GM13976 (cell line): ENCODE measurements around the gene CCDC149.

ENCODE experiments used
- DNase-seq: peaks from one replicate; pipeline ENCODE4 v3.0.0; 2012; ENCODE audit warnings: low spot score
- in situ Hi-C: fragments of 300-500 bp; cut with MboI; formaldehyde crosslinking; loops from one replicate; pipeline ENCODE4 v1.12.0; 2022; ENCODE audit warnings: low sequenced_read_pairs, mixed read lengths, inconsistent platforms; ENCODE audit not compliant: unreplicated experiment
- TF ChIP-seq, protein P1 (sequence below): IDR thresholded peaks from 2 replicates; pipeline ENCODE4 v1.5.1; 2012; ENCODE audit warnings: borderline replicate concordance, mild to moderate bottlenecking; ENCODE audit not compliant: insufficient read depth; ENCODE audit errors: extremely low read depth, missing control alignments, control extremely low read depth

The CCDC149 gene

GRCh38 chr4:24897639-24898038, 15.2 kb downstream of the CCDC149 start:
- TF ChIP-seq, protein P1, sequence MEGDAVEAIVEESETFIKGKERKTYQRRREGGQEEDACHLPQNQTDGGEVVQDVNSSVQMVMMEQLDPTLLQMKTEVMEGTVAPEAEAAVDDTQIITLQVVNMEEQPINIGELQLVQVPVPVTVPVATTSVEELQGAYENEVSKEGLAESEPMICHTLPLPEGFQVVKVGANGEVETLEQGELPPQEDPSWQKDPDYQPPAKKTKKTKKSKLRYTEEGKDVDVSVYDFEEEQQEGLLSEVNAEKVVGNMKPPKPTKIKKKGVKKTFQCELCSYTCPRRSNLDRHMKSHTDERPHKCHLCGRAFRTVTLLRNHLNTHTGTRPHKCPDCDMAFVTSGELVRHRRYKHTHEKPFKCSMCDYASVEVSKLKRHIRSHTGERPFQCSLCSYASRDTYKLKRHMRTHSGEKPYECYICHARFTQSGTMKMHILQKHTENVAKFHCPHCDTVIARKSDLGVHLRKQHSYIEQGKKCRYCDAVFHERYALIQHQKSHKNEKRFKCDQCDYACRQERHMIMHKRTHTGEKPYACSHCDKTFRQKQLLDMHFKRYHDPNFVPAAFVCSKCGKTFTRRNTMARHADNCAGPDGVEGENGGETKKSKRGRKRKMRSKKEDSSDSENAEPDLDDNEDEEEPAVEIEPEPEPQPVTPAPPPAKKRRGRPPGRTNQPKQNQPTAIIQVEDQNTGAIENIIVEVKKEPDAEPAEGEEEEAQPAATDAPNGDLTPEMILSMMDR = no peak

GRCh38 chr4:24896977-24897376, 15.9 kb downstream of the CCDC149 start:
- in situ Hi-C loops = no loop called here

More at GRCh38 chr4:24897639-24898038, 15.2 kb downstream of the CCDC149 start:
- in situ Hi-C loops = no loop called here
- no peak for DNase-seq

GRCh38 chr4:24896056-24896455, 16.8 kb downstream of the CCDC149 start:
- TF ChIP-seq, protein P1 = no peak
- in situ Hi-C loops = no loop called here

More at GRCh38 chr4:24896977-24897376, 15.9 kb downstream of the CCDC149 start:
- DNase-seq = no peak
- TF ChIP-seq, protein P1 = no peak

GRCh38 chr4:24895461-24895860, 17.4 kb downstream of the CCDC149 start:
- no peak for DNase-seq
- TF ChIP-seq, protein P1 = no peak
- in situ Hi-C loops = no loop called here

More at GRCh38 chr4:24896056-24896455, 16.8 kb downstream of the CCDC149 start:
- no peak for DNase-seq

GRCh38 chr4:24894846-24895245, 18.0 kb downstream of the CCDC149 start:
- in situ Hi-C loops = no loop called here
- no peak for DNase-seq
- TF ChIP-seq, protein P1 = no peak

DNA sequence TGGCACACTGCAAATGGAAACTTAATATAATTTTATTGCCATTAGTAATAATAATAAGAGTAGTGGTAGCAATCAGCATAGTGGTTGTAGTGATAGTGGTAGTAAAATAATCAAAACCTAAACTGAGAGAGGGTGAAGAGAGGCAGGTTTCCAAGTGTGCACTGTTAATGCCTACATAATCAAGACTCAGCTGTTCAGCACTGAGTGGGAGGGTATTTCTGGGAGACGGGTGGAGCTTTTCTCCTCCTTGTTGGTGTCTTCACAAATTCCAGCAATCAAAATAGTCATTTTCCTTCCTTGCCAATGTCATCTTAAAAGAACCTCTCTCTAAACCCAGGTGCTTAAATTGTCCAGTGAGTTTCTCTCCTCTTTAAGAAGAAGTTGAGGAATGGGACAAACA, 18.6 kb downstream of the CCDC149 start:
- TF ChIP-seq, protein P1 = no peak
- in situ Hi-C loops = no loop called here
- no peak for DNase-seq

DNA sequence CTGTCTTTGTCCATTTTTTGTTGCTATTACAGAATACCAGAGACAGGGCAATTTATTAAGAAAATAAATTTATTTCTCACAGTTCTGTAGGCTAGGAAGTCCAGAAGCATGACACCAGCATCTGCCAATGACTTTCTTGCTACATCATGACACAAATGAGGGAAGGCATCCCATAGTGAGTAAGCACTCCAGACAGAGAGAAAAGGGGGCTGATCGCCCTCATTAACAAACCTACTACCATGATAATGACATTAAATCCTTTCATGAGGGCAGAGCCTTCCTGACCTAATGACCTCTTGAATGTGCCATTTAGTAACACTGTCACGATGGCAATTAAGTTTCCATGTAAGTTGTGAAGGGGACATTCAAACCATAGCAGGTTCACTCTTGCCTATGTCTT, 20.1 kb downstream of the CCDC149 start:
- in situ Hi-C loops = no loop called here
- TF ChIP-seq, protein P1 = no peak
- no peak for DNase-seq
